ENCODE results near the gene TCF25. TPM values are rescaled to one million over a fixed set of nuclear protein-coding genes. Genes with fewer than 3 reads are reported as not detected.

Gene TCF25
- total and polyA plus RNA-seq, 8 donors: 124 to 748 (median 216) TPM

- intact Hi-C loops (cut with DNase I; ENCODE audit: low total_unique reads): no loop called here
- WGBS, 5 donors: 71 to 81% (median 77%) methylated on average over 11 to 13 of the region's 13 CpGs
- no peak for TF ChIP-seq EP300 (IDR thresholded peaks at IDR 0.05)
- no peak for TF ChIP-seq POLR2AphosphoS5 (IDR thresholded peaks at IDR 0.05)
- TF ChIP-seq, protein P1, sequence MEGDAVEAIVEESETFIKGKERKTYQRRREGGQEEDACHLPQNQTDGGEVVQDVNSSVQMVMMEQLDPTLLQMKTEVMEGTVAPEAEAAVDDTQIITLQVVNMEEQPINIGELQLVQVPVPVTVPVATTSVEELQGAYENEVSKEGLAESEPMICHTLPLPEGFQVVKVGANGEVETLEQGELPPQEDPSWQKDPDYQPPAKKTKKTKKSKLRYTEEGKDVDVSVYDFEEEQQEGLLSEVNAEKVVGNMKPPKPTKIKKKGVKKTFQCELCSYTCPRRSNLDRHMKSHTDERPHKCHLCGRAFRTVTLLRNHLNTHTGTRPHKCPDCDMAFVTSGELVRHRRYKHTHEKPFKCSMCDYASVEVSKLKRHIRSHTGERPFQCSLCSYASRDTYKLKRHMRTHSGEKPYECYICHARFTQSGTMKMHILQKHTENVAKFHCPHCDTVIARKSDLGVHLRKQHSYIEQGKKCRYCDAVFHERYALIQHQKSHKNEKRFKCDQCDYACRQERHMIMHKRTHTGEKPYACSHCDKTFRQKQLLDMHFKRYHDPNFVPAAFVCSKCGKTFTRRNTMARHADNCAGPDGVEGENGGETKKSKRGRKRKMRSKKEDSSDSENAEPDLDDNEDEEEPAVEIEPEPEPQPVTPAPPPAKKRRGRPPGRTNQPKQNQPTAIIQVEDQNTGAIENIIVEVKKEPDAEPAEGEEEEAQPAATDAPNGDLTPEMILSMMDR (IDR thresholded peaks at IDR 0.05): no peak
- no peak for TF ChIP-seq POLR2A (IDR thresholded peaks at IDR 0.05)
- H3K36me3 ChIP-seq: no peaks in the 10 kb centered on the region
- no peak overlapping the region for H3K27ac ChIP-seq
- peaks cover 9 to 23% (median 16%) of the 10 kb centered on the region in 4 donors for H3K4me1 ChIP-seq
- no peak for DNase-seq
- peaks cover 0 to 13% (median 0%) of the 10 kb centered on the region in 3 donors for H3K27me3 ChIP-seq
- no peak overlapping the region for H3K4me3 ChIP-seq
- H3K9me3 ChIP-seq: no peaks in the 10 kb centered on the region
Measured at GRCh38 chr16:89844739-89845339, 28.6 kb upstream of the TCF25 start.

GRCh38 chr16:89845417-89845816 lies 28.0 kb upstream of the TCF25 start:
- Histone ChIP-seq H3K9me3 (no peaks in the 10 kb centered on the region), H3K4me3 (no peak overlapping the region), H3K4me1 (peaks cover 9 to 23% (median 16%) of the 10 kb centered on the region in 4 donors), H3K27me3 (peaks cover 0 to 13% (median 0%) of the 10 kb centered on the region in 3 donors), H3K27ac (no peak overlapping the region), H3K36me3 (peaks cover 0 to 4% (median 1%) of the 10 kb centered on the region in 4 donors)
- intact Hi-C loops (cut with DNase I; ENCODE audit: low total_unique reads): no loop called here
- DNase-seq: no peak
- 50 to 76% (median 68%) methylated on average over 13 of the region's 13 CpGs for WGBS, 5 donors
- TF ChIP-seq POLR2A (IDR thresholded peaks at IDR 0.05): no peak

GRCh38 chr16:89847051-89847939 lies 26.1 kb upstream of the TCF25 start:
- no peak overlapping the region for H3K27ac ChIP-seq
- DNase-seq: peak in 1 of 2 donors; percentile 88
- H3K9me3 ChIP-seq: no peaks in the 10 kb centered on the region
- no peak overlapping the region for H3K4me3 ChIP-seq
- intact Hi-C loops (cut with DNase I; ENCODE audit: low total_unique reads): no loop called here
- peaks cover 0 to 9% (median 3%) of the 10 kb centered on the region in 4 donors for H3K36me3 ChIP-seq
- TF ChIP-seq POLR2A (IDR thresholded peaks at IDR 0.05) (no peak), EP300 (IDR thresholded peaks at IDR 0.05) (no peak), POLR2AphosphoS5 (IDR thresholded peaks at IDR 0.05) (no peak)
- TF ChIP-seq, protein P1 (IDR thresholded peaks at IDR 0.05): no peak
- peaks cover 0 to 13% (median 0%) of the 10 kb centered on the region in 3 donors for H3K27me3 ChIP-seq
- H3K4me1 ChIP-seq: peaks cover 9 to 23% (median 16%) of the 10 kb centered on the region in 4 donors
- WGBS, 5 donors: 32 to 57% (median 34%) methylated on average over 14 to 26 of the region's 26 CpGs

GRCh38 chr16:89847940-89848297 lies 25.5 kb upstream of the TCF25 start:
- Histone ChIP-seq H3K4me1 (peaks cover 3 to 21% (median 12%) of the 10 kb centered on the region in 4 donors), H3K27ac (no peak overlapping the region), H3K36me3 (peaks cover 0 to 9% (median 3%) of the 10 kb centered on the region in 4 donors), H3K4me3 (no peak overlapping the region), H3K9me3 (no peaks in the 10 kb centered on the region), H3K27me3 (peaks cover 0 to 13% (median 0%) of the 10 kb centered on the region in 3 donors)
- WGBS, 5 donors: 37 to 49% (median 47%) methylated on average over 8 to 14 of the region's 14 CpGs
- intact Hi-C loops (cut with DNase I; ENCODE audit: low total_unique reads): no loop called here
- TF ChIP-seq POLR2A (IDR thresholded peaks at IDR 0.05): no peak
- TF ChIP-seq POLR2AphosphoS5 (IDR thresholded peaks at IDR 0.05): no peak
- no peak for TF ChIP-seq EP300 (IDR thresholded peaks at IDR 0.05)
- TF ChIP-seq, protein P1 (IDR thresholded peaks at IDR 0.05): no peak
- no peak for DNase-seq
